Middle frontal gyrus (tissue), 1 donor: ENCODE measurements around the gene HMGXB4.

Experiments
- DNase-seq: peaks from one replicate; pipeline ENCODE4 v3.0.0-alpha.2; 2015; ENCODE audit warnings: low spot score; ENCODE audit errors: extremely low spot score

The HMGXB4 gene

GRCh38 chr22:35308480-35309021 is 51.3 kb downstream of the HMGXB4 start:
- DNase-seq = no peak

DNA sequence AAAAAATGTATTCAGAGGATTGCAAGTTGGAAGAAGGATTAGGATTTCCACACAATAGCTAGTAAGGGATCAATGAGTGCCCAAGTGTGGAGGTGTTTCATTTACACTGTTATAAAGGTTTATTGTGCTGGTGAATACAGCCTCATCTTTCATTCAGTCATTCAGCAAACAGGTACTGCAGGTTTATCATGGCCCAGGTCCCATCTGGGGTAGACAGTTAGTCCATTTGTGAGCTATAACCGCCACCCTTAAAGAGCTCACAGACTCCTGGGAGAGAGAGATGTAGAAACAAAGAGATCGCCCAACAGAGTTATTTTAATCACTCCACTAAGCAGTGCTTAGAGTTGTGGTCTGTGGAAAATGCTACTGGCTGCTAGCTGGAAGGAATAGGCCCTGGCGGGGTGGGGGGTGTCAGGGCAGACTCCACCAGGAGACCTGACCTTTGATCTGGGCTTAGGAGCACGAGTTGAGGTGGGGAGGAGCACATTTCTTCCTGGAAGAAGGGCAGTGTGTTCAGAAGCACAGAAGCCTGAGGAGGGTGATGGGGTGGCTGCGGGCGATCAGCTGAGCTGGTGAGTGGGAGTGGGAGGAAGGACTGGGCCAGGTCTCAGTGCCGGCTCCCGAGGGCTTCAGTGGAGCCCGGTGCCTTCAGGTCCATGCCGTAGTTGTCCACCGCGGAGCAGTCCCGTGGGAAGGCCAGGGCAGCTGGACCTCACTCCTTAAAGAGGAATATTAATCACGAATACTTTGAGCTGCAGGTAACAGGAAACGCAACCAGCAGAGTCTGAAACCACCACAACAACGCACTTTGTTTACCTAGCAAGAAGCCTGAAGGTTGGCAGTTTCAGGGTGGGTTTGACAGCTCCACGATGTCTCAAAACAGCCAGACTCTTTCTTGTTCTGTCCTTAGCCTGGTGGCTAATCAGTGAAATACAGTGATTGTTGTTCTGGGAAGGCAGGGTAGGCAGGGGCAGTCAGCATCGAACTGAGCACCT is 53.6 kb downstream of the HMGXB4 start:
- DNase-seq = no peak

DNA sequence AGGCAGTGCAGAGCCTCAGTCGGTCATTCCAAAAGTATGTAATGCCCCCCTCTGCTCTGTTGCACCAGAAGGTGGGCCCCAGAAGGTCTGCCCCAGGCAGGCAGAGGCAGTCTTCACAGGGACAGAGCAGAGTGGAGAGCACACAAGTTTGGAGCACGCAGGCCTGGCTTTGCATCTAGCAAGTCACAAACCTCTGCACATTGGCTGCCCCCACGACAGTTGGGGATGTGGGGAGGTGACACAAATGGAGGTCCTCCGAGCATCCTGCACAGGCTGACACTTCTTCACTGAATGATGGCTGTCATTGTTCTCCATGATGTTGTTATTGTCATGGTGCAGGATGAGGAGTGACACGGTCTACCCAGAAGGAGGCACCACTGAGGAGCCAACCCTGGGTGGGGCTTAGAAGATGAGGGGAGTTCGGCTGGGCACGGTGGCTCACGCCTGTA is 54.3 kb downstream of the HMGXB4 start:
- DNase-seq = no peak

DNA sequence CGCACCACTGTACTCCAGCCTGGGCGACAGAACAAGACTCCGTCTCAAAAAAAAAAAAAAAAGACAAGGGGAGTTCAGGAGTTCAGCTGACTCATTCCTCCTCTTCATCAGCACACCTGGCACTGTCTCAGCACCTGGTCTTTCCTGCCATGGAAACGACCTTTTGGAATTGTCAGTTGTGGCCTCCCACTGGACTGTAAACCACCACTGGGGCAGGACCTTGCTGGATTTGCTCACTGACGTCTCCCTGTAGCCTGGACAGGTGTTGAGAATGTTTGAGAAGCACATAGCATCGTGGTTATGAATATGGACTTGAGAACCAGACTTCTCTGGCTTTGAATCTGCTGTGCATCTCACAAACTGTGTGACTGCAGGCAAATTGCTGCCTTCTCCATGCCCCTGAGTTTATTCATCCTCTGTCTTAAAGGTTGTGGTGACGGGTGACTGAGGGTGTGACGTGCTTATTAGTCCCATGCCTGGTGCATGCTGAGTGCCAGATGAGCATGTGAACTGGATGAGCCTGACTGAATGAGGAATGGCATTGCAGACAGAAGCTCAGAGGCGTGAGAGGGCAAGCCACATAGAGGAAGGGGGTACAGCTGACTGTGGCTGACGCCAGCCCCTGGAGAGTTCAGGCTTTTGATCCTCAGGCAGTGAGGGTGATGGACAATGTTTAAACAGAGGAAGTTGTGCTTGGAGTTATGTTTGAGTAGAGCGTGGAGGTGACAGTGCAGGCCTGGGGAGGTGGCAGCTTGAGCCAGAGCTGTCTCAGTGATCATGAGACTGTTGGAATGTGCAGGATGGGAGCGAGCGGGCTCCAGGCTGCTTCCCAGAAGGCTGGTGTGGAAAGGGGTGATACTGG is 55.1 kb downstream of the HMGXB4 start:
- no peak for DNase-seq

GRCh38 chr22:35313311-35314121 is 56.2 kb downstream of the HMGXB4 start:
- DNase-seq = no peak

DNA sequence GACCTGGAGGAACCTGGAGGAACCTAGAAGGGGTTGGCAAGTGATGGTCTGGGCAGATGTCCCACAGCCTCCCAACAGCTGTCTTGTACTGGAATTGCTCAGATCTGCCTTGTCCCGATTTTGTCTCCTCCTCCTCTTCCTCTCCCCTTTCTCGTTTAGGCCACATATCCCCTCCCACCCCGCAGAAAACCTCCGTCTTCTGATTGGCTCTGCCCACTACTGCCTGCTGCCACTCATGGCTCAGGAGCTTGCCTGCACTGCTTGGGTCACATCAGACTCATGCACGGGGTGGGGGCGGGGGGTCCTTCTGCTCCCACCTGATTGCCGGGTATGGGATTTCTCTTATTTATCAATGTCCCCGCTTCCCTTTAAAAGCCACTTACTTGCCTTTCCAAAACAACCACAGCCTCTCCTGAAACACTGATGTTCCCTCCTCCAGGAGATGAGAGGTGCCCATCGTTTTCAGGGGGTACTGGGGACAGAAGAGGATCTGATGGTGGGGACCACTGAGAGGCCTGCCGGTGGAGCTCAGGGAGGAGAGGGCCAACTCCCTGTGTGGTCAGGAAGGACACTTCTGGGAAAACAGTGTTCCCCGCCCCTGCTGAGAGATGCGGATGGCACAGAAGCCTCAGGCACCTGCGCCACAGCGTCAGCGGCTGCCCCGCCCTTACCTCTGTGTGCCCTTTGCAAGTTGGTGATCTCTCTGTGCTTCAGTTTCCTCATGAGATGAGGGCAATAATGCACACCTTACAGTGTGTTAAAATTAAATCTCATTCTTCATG is 57.1 kb downstream of the HMGXB4 start:
- no peak for DNase-seq

- no peak for DNase-seq
Observed at GRCh38 chr22:35315141-35315854, 58.0 kb downstream of the HMGXB4 start.

DNA sequence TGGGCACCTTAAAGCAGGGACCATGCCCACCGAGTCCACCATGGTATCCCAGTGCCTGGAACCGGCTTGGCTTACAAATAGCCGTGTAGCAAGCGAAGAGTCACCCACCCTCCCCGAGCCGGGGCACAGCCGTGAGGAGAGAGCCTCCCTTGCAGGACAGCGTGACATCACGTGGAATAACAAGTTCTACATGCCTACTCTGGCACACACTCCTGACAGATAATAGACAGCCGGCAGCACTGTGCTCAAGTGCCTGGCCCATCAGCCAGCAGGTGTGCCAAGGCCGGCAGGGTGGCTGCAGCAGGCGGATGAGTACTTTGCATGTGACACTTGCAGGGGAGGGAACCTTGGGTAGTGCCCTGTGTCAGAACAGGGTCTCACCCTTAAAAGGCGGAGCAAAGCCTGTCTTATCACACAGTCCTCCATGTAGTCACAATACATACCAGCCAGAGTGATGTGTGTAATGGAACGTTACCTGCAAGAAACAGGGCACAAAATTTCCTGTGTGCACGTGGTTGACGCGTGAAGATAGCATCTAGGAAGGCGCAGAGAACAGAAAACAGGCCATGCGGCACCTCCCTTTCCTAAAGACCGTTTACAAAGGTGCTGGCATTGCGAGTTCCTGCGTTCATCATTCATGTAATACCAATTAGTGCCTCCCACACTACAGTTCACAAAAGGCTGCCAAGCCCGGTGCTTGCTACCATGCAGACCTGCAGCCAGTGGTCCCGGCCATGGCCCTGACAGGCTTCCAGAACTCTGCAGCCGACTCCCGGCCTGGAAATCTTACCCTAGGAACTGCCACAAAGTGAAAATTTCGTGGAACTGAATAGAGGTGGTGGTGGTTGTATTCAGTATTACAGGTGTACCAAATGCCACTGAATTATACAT is 58.8 kb downstream of the HMGXB4 start:
- no peak for DNase-seq

- DNase-seq = no peak
Observed at GRCh38 chr22:35316751-35317150, 59.5 kb downstream of the HMGXB4 start.

GRCh38 chr22:35317680-35318290 is 60.5 kb downstream of the HMGXB4 start:
- no peak for DNase-seq

- no peak for DNase-seq
Observed at GRCh38 chr22:35318346-35319215, 61.3 kb downstream of the HMGXB4 start.

DNA sequence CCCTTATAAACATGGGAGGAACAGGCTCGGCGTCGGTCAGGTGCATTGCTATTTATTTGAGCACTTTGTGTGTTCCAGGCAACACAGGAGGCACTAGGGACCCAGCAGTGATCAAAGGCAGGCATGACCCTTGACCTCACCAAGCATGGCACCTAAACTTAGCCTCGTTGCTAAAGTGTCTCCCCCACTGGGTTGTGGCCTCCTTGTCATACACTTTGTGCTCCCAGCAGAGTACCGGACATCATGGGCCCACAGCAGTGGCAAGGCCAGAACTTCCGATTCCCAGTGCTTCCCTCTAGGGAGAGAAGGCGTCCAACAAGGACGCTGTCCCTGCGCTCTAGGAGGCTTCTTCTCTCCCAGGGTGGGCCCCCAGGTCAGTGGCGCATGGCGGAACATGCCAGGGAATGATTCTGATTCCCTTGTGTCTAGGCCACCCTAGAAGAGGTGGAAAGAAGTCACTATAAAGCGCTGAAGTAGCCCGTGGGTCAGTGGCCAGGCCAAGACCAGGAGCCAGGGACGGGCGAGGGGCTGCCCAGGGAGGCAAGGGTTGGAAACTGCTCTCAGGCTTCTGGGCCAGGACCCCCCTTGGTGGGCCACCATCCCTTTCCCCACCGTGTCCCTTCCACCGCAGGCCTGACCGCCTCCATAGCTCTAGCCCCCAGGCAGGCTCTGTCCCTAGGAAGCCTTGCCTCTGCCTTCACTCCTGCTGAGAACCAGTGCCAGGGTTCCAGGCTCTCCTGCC is 62.1 kb downstream of the HMGXB4 start:
- DNase-seq = no peak

GRCh38 chr22:35322126-35322525 is 64.8 kb downstream of the HMGXB4 start:
- no peak for DNase-seq

- DNase-seq = no peak
Observed at GRCh38 chr22:35322893-35323292, 65.6 kb downstream of the HMGXB4 start.

GRCh38 chr22:35323305-35323704 is 66.0 kb downstream of the HMGXB4 start:
- no peak for DNase-seq

DNA sequence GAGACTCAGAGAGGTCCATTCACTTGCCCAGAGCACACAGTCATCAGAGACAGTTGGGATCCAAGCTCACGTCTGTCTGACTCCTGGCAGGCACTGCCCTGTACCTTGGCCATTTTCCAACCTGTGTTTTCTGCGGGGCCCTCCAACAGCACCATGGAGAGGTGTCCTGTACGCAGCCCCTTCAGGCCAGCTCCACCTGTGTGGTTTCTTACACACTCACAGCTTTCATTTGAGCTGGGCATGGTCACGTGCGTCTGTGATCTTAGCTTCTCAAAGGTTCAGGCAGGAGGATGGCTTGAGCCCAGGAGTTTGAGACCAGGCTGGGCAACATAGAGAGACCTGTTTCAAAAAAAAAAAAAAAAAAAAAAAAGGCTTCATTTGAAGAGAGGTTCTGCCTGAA is 66.8 kb downstream of the HMGXB4 start:
- DNase-seq = no peak
